ENCODE measurements around the gene AMMECR1.
"Not testable (repeated sequence)": the region's sequence is repeated elsewhere in the genome, so short reads cannot be mapped to it uniquely, and the experiment has no call there.

The AMMECR1 gene

DNA sequence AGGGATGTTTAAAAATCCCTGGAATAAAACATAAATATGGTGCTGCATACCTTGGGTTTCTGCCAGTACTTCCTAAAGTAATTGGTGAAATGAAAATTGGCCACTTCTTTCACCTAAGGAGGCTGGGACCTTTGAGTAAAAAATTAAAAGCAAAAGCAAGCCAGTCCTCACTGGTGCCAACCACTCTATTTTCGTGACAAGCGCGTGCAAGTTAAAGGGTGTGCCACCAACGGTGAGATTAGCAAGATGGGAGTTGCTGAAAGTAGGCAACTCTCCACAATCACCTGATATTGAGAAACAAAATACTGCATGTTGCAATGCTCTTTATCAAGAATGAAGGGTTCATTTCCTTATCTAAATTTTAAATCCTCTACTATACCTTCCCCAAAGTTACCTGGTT lies 21.1 kb upstream of the AMMECR1 start:
- in situ Hi-C loops (cut with MboI; ENCODE audit: low pct_unique_long_range_greater_than_20kb, low sequenced_read_pairs, unreplicated experiment), result no loop called here
- DNase-seq (ENCODE audit: low spot score), result no peak
- TF ChIP-seq, protein P1, sequence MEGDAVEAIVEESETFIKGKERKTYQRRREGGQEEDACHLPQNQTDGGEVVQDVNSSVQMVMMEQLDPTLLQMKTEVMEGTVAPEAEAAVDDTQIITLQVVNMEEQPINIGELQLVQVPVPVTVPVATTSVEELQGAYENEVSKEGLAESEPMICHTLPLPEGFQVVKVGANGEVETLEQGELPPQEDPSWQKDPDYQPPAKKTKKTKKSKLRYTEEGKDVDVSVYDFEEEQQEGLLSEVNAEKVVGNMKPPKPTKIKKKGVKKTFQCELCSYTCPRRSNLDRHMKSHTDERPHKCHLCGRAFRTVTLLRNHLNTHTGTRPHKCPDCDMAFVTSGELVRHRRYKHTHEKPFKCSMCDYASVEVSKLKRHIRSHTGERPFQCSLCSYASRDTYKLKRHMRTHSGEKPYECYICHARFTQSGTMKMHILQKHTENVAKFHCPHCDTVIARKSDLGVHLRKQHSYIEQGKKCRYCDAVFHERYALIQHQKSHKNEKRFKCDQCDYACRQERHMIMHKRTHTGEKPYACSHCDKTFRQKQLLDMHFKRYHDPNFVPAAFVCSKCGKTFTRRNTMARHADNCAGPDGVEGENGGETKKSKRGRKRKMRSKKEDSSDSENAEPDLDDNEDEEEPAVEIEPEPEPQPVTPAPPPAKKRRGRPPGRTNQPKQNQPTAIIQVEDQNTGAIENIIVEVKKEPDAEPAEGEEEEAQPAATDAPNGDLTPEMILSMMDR (IDR thresholded peaks at IDR 0.05; ENCODE audit: extremely low read depth, insufficient read depth, missing control alignments), result no peak

- DNase-seq (ENCODE audit: low spot score); in situ Hi-C loops (cut with MboI; ENCODE audit: low pct_unique_long_range_greater_than_20kb, low sequenced_read_pairs, unreplicated experiment): not testable (repeated sequence)
Observed at GRCh38 chrX:110333458-110333857, 15.6 kb upstream of the AMMECR1 start.

DNA sequence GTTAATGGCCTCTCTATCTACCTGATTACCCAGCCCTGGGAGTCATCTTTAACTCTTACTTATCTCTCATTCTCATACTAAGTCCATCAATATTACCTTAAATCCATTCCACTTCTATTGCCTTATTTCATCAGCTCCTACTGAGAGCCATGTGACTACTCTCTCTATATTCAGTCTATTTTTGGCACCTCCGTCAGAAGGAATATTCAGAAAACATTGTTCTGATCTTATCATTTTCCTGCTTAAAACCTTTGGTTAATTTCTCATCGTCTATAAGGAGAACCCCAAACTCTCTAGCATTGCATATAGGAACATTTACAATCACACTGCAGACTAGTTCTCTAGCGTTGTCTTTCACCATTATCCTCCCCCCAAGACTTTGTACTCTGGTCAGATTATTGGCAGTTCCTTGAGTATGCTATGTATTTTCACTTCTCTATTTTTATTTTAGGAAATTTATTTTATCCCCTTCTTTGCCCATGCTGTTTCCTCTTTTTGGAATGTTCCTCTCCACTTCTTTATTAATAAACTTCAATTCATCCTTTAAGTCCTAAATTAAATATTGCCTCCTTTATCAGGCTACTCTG lies 13.7 kb upstream of the AMMECR1 start:
- TF ChIP-seq, protein P1 (IDR thresholded peaks at IDR 0.05; ENCODE audit: extremely low read depth, insufficient read depth, missing control alignments), result no peak
- no peak for DNase-seq (ENCODE audit: low spot score)
- in situ Hi-C loops (cut with MboI; ENCODE audit: low pct_unique_long_range_greater_than_20kb, low sequenced_read_pairs, unreplicated experiment), result no loop called here

DNA sequence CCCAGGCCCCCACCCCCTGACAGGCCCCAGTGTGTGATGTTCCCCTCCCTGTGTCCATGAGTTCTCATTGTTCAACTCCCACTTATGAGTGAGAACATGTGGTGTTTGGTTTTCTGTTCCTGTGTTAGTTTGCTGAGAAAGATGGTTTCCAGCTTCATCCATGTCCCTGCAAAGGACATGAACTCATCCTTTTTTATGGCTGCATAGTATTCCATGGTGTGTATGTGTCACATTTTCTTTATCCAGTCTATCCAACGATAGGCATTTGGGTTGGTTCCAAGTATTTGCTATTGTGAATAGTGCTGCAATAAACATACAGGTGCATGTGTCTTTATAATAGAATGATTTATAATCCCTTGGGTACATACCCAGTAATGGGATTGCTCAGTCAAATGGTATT lies 10.7 kb upstream of the AMMECR1 start:
- DNase-seq (ENCODE audit: low spot score); in situ Hi-C loops (cut with MboI; ENCODE audit: low pct_unique_long_range_greater_than_20kb, low sequenced_read_pairs, unreplicated experiment): not testable (repeated sequence)

DNA sequence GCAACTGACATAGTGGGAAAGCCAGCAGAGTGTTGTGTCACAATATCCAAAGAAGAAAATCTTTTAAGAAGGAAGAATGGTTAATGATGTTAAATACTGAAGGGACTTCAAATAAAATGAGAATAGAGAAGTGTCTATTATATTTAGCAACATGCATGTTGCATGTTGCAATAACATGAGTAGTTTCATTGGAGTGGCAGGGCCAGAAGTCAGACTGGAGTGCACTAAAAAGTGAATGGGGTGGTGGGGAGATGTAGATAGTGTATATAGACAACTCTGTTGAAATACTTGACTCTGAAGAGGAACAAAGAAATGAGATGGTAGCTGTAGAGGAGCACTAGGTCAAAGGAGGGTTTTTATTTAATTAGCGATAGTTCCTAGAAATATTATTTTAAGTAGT lies 9.5 kb upstream of the AMMECR1 start:
- in situ Hi-C loops (cut with MboI; ENCODE audit: low pct_unique_long_range_greater_than_20kb, low sequenced_read_pairs, unreplicated experiment), result no loop called here
- TF ChIP-seq, protein P1 (IDR thresholded peaks at IDR 0.05; ENCODE audit: extremely low read depth, insufficient read depth, missing control alignments), result no peak
- no peak for DNase-seq (ENCODE audit: low spot score)

DNA sequence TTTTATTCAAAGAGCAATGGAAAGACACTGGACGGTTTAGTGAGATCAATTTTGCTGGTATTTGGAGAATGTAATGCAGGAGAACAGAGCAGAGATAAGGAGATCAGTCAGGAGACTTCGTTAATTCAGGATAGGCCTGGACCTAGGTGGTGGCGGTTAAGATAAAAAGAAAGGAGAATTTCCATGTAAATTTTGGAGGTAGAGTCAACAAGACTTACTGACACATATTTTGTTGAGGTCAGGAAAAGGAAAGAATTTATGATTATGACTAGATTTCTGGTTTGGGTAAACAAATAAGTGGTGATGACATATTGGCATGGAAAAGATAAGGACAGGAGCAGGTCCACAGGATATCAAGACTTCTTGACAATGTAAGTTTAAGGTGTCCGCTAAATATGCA lies 8.8 kb upstream of the AMMECR1 start:
- in situ Hi-C loops (cut with MboI; ENCODE audit: low pct_unique_long_range_greater_than_20kb, low sequenced_read_pairs, unreplicated experiment), result no loop called here
- DNase-seq (ENCODE audit: low spot score), result no peak
- TF ChIP-seq, protein P1 (IDR thresholded peaks at IDR 0.05; ENCODE audit: extremely low read depth, insufficient read depth, missing control alignments), result no peak

- TF ChIP-seq, protein P1 (IDR thresholded peaks at IDR 0.05; ENCODE audit: extremely low read depth, insufficient read depth, missing control alignments), result no peak
- no peak for DNase-seq (ENCODE audit: low spot score)
- in situ Hi-C loops (cut with MboI; ENCODE audit: low pct_unique_long_range_greater_than_20kb, low sequenced_read_pairs, unreplicated experiment), result no loop called here
Observed at GRCh38 chrX:110322603-110323002, 4.7 kb upstream of the AMMECR1 start.

GRCh38 chrX:110321670-110322069 lies 3.8 kb upstream of the AMMECR1 start:
- in situ Hi-C loops (cut with MboI; ENCODE audit: low pct_unique_long_range_greater_than_20kb, low sequenced_read_pairs, unreplicated experiment), result no loop called here
- DNase-seq (ENCODE audit: low spot score), result no peak
- TF ChIP-seq, protein P1 (IDR thresholded peaks at IDR 0.05; ENCODE audit: extremely low read depth, insufficient read depth, missing control alignments), result no peak

All from GM13977 (cell line).